ENCODE data around the gene MYO18A. TPM values are rescaled to one million over a fixed set of nuclear protein-coding genes. Genes with fewer than 3 reads are reported as not detected.
"Not testable (repeated sequence)": the region's sequence is repeated elsewhere in the genome, so short reads cannot be mapped to it uniquely, and the experiment has no call there.

MYO18A gene
- total RNA-seq, 1 donor from 2014 or later, result 59.5 TPM

- Histone ChIP-seq H3K27ac (no peak overlapping the region), H3K9me3 (no peaks in the 10 kb centered on the region), H3K36me3 (no peaks in the 10 kb centered on the region), H3K27me3 (ENCODE audit: low read depth) (no peaks in the 10 kb centered on the region), H3K4me1 (no peaks in the 10 kb centered on the region), H3K4me3 (no peak overlapping the region)
- intact Hi-C loops (cut with DNase I), result no loop called here
- TF ChIP-seq CTCF (IDR thresholded peaks at IDR 0.05), result no peak
- ATAC-seq, result no peak
- DNase-seq, result no peak
These were observed 32.0 kb upstream of the MYO18A start for GRCh38 chr17:29212094-29212631.

DNA sequence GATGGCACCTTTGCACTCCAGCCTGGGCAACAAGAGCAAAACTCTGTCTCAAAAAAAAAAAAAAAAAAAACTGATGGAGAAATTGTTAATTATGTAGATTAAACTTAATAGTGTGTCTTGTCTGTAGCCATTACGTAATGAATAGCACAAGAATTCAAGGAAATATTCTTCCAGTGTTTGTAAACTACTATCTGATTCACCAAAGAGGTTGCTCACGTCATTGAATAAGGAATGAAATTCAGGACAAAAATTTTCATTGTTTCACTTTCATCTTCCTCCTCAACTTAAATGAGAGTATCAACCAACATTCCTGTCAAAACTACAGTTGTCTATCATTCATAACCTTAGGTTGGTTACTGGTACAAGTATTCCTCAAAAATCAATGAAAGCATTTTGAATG is 30.7 kb upstream of the MYO18A start:
- Histone ChIP-seq H3K36me3 (no peaks in the 10 kb centered on the region), H3K27ac (no peak overlapping the region), H3K4me1 (no peaks in the 10 kb centered on the region), H3K9me3 (no peaks in the 10 kb centered on the region), H3K27me3 (ENCODE audit: low read depth) (no peaks in the 10 kb centered on the region), H3K4me3 (no peak overlapping the region)
- no peak for TF ChIP-seq CTCF (IDR thresholded peaks at IDR 0.05)
- DNase-seq (no peak), ATAC-seq (no peak)
- intact Hi-C loops (cut with DNase I), result no loop called here

DNA sequence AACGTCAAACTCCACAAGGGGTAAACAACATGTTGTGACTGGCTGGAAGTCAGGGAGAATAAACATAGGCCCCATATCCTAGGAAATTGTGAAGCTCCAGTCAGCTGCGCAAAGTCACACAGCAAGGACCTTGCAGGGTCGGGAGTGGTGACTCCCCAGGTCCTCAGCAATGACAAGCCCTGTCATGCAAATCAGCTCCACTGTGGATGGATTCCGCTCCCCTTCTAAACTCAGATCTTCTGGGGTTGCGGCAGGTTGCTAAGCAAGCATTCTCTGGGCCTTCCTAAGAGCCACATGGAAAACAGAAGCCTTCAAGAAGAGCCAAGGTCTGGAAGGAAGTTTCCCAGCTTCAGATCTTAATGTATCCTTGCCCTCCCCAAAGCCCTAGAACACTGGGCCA is 28.9 kb upstream of the MYO18A start:
- Histone ChIP-seq H3K4me1 (no peaks in the 10 kb centered on the region), H3K4me3 (no peak overlapping the region), H3K27ac (no peak overlapping the region), H3K9me3 (no peaks in the 10 kb centered on the region), H3K36me3 (no peaks in the 10 kb centered on the region), H3K27me3 (ENCODE audit: low read depth) (no peaks in the 10 kb centered on the region)
- DNase-seq (no peak), ATAC-seq (no peak)
- intact Hi-C loops (cut with DNase I), result no loop called here
- TF ChIP-seq CTCF (IDR thresholded peaks at IDR 0.05), result no peak

DNA sequence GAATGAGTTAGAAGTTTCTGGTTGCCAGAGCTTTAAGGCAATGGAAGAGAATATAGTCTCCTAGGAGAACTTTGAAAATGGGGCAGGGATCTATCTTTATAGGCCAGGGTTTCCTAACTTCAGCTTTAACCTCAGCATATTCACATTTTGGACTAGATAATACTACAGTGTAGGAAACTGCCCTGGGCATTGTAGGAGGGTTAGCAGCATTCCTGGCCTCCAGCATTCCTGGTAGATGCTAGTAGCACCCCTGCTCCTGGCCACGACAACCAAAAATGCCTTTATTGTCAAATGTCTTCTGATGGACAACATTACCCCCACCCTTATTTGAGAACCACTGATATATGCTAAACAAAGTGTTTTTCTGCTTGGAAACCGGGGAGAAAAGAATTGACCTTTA is 27.8 kb upstream of the MYO18A start:
- no peak for TF ChIP-seq CTCF (IDR thresholded peaks at IDR 0.05)
- DNase-seq (no peak), ATAC-seq (no peak)
- Histone ChIP-seq H3K9me3 (no peaks in the 10 kb centered on the region), H3K36me3 (no peaks in the 10 kb centered on the region), H3K27me3 (ENCODE audit: low read depth) (no peaks in the 10 kb centered on the region), H3K27ac (no peak overlapping the region), H3K4me3 (no peak overlapping the region), H3K4me1 (no peaks in the 10 kb centered on the region)
- intact Hi-C loops (cut with DNase I), result no loop called here

DNA sequence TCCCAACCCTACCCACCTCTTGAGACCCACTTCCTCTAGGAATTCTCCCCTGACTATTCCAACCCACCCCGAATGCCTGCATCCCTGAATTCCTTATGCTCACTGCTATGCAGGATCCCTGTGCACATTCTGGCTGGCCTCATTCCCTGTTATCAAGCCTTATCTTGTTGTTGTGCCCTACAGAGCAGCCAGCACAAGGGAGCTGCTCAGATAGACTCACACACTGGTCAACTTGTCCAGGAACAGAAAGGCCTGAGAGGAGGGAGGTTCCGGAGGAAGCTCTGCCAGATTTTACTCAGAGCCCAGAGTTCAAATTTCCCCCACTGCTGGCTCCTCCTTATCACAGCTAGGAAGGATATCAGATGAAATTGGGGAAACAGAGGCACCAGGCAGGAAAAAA is 24.8 kb upstream of the MYO18A start:
- H3K4me3 ChIP-seq, result no peak overlapping the region
- no peak overlapping the region for H3K27ac ChIP-seq
- no peaks in the 10 kb centered on the region for H3K27me3 ChIP-seq (ENCODE audit: low read depth)
- no peaks in the 10 kb centered on the region for H3K36me3 ChIP-seq
- H3K4me1 ChIP-seq, result no peaks in the 10 kb centered on the region
- ATAC-seq (no peak), DNase-seq (no peak)
- intact Hi-C loops (cut with DNase I), result no loop called here
- no peak for TF ChIP-seq CTCF (IDR thresholded peaks at IDR 0.05)
- no peaks in the 10 kb centered on the region for H3K9me3 ChIP-seq

DNA sequence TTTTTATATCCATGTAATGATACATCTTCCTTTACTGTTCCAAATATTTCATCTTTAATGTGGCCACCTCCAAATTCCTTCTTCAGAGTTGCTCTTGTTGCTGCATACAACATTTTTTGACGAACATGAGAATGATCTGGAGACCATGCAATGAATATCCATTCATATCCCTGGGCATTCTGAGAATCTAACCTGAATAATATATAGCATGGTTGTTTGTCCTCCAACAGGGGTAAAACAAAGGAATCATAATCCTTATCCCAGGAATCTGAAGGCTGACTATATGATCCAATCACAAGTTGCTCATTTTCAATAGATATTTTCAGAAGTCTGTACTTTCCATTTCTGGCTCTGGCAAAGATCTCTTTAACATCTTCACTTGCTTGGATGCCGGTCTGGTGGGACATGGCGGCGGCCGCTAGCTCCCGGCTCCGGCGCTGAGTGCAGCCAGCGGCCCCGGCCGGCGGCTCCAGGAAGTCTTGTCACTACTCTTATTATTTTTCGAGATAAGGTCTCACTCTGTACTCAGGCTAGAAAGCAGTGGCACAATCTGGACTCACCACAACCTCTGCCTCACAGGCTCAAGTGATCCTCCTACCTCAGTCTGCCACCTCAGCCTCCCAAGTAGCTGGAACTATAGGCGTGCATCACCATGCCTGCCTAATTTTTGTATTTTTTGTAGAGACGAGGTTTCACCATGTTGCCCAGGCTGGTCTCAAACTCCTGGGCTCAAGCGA is 24.0 kb upstream of the MYO18A start:
- H3K27me3 ChIP-seq (ENCODE audit: low read depth); H3K9me3 ChIP-seq; H3K4me3 ChIP-seq; H3K4me1 ChIP-seq; DNase-seq; H3K27ac ChIP-seq; H3K36me3 ChIP-seq; intact Hi-C loops (cut with DNase I): not testable (repeated sequence)
- ATAC-seq, result peak in 1 of 2 donors; percentile 54
